ENCODE data around the gene CDK2.
"Not testable (repeated sequence)": the region's sequence is repeated elsewhere in the genome, so short reads cannot be mapped to it uniquely, and the experiment has no call there.

Gene CDK2

DNA sequence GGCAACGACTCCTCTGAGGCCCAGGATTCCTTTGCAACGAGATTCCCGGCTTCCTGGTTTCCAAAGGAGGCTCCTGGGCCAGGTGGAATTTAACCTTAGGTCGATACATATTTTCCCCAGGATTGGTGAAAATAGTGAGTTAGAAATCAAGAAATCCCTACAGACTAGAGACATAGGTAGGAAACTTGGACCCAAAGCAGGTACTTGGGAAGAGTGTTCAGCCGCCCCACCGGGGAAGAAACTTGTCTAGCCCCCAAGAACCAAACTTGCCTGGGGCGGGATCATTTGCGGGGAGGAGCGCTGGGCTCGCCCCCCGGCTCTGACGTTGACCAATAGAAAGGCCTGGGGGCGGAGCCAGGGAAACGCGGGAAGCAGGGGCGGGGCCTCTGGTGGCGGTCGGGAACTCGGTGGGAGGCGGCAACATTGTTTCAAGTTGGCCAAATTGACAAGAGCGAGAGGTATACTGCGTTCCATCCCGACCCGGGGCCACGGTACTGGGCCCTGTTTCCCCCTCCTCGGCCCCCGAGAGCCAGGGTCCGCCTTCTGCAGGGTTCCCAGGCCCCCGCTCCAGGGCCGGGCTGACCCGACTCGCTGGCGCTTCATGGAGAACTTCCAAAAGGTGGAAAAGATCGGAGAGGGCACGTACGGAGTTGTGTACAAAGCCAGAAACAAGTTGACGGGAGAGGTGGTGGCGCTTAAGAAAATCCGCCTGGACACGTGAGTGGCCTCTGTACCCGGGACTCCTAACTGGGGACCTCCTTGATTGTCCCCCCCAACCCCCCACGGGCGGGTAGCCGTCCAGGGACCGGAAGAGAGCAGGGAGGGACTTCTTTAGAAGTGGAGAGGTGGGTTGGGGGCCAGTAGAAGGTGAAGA is at the start of gene CDK2:
CDK2 (plus strand) TSS at position 423 of the 874 bp plus-strand sequence; CDS start at position 602, 179 bp downstream.
- in situ Hi-C loops (cut with MboI; ENCODE audit: low sequenced_read_pairs) = no loop called here

GRCh38 chr12:55919032-55919431 is 47.6 kb upstream of the CDK2 start:
- in situ Hi-C loops (cut with MboI; ENCODE audit: low sequenced_read_pairs) = not testable (repeated sequence)

DNA sequence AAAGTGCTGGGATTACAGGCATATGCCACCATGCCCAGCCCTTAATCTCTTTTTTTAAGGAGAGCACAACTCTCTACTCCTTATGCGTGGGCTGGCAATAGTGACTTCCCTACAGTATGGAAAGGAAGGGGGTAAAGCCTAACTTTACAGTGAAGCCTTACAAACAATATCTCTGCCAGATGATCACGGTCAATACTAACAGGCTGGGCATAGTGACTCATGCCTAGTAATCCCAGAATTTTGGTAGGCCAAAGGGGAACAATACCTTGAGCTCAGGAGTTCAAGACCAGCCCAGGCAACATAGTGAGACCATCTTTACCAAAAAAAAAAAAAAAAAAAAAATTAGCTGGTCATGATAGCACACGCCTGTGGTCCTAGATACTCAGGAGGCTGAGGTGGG is 44.5 kb upstream of the CDK2 start:
- in situ Hi-C loops (cut with MboI; ENCODE audit: low sequenced_read_pairs) = no loop called here

DNA sequence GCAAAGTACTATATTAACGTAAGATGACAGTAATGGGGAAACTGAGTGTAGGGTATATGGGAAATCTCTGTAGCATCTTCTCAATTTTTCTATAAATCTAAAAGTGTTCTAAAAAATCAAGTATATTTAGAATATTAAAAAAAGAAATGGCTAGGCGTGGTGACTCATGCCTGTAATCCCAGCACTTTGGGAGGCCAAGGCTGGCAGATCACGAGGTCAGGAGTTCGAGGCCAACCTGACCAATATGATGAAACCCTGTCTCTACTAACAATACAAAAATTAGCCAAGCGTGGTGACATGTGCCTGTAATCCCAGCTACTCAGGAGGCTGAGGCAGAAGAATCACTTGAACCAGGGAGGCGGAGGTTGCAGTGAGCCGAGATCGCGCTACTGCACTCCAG is 43.0 kb upstream of the CDK2 start:
- in situ Hi-C loops (cut with MboI; ENCODE audit: low sequenced_read_pairs) = not testable (repeated sequence)

DNA sequence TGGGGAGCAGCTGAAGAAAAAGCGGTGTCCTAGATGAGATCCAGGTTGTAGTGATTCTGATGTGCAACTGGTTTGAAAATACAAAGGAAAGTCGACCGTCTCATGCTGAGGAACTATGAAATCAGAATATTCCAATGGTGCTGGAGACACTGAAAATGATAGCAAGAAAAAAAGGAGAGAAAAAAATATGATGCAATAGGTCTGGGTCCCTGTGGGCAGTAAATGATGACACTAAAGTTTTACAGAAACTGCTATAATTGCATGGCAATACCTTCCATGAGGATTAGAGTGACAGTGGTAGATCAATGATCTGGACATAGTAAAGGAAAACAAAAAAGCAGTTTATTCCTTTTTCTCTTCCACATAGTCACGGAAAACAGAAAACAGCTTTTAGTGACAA is 41.3 kb upstream of the CDK2 start:
- in situ Hi-C loops (cut with MboI; ENCODE audit: low sequenced_read_pairs) = no loop called here

DNA sequence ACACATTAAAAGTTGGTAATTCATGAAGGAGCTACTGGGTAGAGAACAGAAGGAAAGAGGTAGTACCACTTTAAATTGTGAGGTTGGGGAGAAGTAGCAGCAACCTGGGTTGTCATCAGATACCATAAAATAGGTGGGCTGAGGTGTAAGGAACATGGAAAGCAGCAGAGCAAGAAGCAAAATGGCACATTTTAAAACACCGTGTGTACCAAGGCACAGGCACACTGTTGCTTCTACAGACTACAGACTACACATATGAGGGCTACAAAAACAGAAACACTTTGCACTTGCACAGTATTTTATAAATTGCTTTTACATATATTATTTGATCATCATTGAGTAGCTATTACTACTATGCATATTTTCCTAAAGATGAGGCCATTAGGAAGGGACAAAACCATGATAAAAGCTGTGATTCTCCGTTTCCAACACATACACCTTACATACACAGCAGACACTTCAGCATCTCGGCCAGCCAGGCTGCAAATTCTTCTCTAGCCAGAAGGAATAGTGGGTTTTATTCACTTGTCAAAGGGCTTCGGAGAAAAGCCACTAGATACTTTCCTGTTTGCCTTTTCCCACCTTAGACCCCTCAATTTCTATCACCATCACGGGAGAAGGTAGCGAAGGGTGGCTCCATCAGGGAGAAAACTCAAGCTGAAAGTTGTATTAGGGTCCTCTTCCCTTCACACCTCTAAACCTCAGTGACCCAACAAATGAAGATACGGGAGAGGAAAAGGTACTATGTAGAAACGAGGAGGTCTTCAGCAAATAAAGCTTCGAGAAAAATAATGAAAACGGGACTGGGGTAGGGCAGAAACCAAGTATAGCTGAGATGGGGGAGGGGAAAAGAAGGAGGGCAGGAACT is 40.5 kb upstream of the CDK2 start:
- in situ Hi-C loops (cut with MboI; ENCODE audit: low sequenced_read_pairs) = no loop called here

- in situ Hi-C loops (cut with MboI; ENCODE audit: low sequenced_read_pairs) = no loop called here
Observed at GRCh38 chr12:55926738-55927587, 39.7 kb upstream of the CDK2 start.

DNA sequence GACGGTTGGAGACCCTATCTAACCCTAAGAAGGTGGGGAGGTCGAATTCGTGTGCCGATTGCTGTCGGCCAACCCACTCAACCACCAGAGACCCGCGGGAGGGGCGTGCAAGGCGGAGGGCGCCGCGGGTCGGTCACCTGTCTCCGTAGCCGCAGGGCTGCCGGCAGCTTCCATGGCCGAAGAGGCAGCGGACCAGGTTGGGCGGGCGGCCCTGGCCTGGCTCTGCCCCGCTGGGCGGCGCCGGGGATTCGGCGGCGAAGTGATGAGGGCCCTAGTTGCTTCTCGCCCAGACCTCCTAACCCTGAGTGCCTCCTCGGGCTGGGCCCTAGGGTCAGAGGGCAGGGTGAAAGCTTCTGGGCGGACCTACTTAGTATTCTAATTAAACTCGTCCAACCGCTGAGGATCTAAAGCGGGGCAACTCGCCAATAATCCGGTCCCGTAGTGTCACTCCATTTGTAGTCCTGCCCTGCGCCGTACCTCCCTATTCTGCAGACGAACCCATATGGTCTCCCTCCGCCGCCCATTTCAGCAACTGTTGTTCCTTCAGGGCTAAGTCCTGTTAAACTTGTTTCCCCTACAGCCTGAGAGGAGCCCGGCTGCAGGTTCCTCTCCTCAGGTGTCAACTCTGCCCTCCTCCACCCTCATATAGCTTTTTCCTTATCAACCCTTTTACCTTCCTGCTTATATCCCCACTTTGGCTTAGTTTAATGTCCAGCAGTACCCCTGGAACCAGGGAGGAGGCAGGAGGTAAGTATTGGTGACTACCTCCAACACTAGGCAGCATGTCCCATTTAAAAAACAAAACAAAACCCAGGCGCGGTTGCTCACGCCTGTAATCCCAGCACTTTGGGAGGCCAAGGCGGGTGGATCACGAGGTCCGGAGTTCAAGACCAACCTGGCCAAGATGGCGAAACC is 38.8 kb upstream of the CDK2 start, which contains the start of gene PYM1:
PYM1 (minus strand) TSS at position 307 of the 915 bp plus-strand sequence; CDS start at position 174, 133 bp downstream.
- in situ Hi-C loops (cut with MboI; ENCODE audit: low sequenced_read_pairs) = no loop called here

DNA sequence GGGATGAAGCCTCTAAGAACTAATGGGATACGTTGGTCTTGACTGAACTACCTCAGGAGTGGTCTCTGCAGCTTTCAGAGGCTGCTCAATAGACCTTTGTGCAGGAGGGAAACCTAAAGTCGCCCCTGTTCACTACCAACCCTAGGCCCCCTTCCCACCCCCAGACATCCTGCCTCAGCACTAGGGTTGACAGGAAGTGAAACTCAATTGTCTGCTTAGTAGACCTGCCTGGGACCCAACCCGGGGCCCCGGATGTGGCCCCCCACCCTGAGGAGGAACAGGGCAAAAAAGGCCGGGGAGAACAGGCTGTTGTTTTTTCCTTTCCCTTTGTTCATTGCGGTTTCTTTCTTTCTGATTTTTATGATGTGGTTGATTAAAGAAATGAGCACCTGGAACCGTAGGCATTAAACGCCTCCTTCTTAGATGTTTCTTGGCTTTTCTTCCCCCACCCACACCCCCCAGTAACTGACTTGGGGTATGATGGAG is 37.3 kb upstream of the CDK2 start:
- in situ Hi-C loops (cut with MboI; ENCODE audit: low sequenced_read_pairs) = no loop called here

DNA sequence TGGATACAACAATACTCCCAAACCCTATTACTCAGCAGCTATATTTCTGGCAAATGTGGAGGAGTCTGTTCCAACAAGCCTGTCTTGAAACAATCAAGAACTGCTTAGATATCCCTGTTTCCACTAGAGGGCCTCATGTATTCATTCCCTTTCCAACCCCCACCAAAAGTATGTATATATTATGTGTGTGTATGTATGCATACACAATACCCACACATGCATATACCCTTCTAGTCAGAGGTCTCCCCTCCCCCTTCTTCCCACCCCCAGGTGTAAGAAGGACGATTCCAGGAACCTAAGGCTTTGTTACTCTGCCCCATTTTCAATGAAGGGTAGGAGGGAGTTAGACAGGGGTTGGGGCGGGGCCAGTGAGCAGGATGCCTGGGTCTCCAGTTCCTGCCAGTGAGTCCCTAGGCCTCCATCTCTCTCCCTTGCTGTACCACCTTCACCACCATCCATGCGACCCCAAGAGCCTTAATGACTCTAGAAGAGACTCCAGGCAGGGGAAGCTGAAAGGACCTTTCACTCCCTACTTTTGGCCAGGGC is 35.8 kb upstream of the CDK2 start, which contains the start of gene DGKA:
DGKA (plus strand) TSS at position 392 of the 546 bp plus-strand sequence. CDS start 5,342 bp downstream, outside the sequence.
- in situ Hi-C loops (cut with MboI; ENCODE audit: low sequenced_read_pairs) = no loop called here

DNA sequence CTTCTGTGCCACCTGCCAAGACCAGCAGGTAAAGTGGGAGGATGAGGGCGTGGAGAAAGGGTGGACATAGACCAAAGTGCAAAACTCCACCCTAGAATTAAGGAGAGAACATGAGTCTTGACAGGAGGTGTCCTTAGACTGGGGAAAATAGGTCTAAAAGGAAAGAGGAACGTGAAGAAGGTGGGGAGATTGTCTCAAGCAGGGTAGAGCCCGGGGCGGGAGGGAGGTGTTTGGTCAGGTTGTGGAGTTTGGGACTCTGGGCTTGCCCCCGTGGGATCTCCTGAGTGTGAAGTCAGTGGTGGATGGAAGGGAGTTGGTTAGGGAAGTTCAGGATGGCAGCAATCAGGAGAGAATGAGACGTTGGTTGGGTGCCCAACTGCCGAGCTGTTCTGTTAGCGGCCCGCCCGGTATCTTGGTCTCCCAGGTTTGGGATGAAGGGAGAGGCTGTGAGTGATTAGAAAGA is 35.3 kb upstream of the CDK2 start:
- in situ Hi-C loops (cut with MboI; ENCODE audit: low sequenced_read_pairs) = no loop called here

DNA sequence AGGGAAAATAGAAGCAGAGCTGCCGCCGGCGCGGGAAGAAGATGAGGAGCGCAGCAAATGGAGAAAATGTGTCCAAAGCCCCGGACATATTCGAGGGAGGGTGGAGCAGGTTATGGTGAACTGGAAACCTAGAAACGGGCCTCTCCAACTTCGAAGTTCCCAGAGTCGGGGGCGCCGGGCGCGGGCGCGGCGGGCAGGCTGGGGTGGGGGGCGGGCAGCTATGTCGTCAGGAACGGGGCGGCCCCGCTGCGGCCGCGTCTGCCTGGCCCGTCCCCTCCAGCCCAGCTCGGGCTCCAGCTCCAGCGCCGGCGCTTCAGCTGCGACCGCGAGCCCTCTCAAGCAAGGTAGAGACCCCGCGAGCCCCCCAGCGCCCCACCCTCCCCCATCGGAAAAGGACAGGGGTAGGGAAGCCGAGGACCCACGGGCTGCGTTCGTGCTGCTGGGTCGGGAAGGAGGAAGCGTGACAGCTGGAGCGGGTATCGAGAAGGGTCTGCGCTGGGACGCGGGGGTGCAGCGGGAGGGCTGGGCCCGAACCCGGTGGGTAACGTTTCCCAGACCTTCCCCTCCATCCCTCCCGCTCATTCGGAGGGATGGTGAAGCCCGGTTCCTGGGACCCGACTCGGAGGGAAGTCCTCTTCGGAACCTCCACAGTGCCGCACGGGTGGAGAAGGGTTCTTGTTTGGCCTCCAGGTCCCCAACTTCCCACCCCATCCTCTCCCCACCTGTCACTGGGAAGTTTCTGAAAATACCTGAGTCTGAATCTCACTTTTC is 34.7 kb upstream of the CDK2 start:
- in situ Hi-C loops (cut with MboI; ENCODE audit: low sequenced_read_pairs) = no loop called here

- in situ Hi-C loops (cut with MboI; ENCODE audit: low sequenced_read_pairs) = no loop called here
Observed at GRCh38 chr12:55932551-55932910, 34.1 kb upstream of the CDK2 start.

DNA sequence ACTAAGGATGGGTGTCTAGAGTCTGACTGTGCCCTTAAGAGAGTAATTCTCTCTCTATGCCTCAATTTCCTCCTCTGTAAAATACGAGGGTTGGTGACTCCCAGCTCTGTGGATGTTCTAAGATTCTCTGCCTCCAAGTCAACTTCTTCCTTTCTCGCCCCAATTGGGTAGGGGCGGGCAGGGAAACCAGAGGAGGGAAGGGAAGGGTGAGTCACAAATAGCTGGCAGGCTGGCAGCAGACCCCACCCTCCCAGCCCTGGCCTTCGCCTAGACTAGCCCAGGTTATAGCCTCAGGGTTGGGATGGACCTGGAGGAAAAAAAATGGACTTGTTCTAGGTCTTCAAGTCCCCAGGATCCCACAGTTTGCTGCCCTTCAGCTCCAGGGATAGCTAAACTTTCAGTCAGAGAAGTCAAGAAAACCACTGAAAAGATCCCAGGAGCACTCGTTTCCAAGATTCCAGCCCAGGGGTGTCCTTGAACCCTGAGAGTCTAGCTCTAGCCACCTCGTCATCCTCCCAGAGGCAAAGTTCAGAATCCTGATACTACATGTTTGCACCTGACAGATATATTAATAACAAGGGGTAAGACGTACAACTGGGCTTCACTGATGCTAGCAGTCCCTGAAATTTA is 33.3 kb upstream of the CDK2 start:
- in situ Hi-C loops (cut with MboI; ENCODE audit: low sequenced_read_pairs) = no loop called here

DNA sequence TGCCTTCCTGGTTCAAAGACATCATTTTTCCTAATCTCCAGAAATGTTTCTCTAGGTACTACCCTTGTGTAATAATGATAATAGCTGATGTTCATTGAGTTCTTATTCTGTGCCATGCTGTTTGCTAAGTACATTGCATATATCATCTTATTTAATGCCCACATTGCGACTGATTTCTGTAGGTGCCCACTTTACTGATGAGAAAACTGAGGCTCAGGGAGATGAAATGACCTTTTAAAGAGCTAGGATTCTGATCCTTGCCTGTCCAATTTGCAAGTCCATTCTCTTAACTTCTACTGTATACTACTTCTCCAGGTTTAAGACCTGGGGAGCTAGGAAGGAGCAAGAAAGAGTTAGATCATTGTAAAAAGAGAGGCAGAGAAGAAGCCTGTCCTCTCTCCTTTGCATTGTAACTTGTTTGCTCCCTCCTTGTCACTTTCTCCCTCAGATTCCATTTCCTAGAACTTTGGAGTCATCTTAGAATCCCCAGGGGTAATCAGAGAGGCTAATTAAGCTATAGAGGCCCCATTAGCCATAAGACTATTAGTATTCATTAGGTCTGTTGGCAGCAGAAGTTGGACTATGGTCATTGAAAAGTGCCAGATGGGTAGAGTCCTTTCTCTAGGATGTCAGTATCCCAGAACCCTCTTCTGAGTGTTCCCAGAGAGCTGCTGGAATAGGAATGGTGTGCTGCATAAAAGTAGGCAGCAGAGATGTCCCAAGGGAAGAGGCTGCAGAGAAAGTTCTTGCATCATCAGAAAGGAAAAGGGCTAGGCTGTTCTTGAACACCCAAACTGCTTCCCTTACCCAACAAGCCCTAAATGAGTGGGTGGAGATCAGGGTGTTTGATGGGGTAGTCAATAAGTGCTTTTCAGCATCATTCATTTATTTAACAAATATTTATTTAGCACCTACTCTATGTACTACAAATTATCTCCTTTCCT is 32.6 kb upstream of the CDK2 start:
- in situ Hi-C loops (cut with MboI; ENCODE audit: low sequenced_read_pairs) = no loop called here

GRCh38 chr12:55934773-55935172 is 31.9 kb upstream of the CDK2 start:
- in situ Hi-C loops (cut with MboI; ENCODE audit: low sequenced_read_pairs) = no loop called here

DNA sequence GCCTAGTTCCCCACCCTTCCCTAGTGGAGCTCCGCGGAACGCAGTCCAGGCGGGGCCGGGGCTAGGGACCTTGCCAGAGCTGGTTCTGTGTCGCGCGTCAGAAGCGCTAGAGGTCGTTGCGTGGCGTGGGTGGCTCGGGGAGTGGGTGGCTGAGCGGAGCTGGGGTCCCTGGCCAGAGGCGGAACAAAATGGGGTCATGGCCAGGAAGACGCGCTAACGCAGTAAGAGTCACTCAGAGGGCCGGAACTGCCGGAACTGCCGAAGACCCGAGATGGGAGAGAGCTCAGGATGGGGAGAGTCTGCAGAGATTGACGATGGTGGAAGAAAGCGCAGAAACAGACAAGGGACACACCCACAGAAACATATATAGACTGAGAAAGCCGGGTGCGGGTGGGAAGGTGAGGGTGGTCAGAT is 30.9 kb upstream of the CDK2 start:
- in situ Hi-C loops (cut with MboI; ENCODE audit: low sequenced_read_pairs) = no loop called here

Data from hTERT RPE-1 (cell line).